Kidney epithelial cell (primary cell): ENCODE results near the gene CALM3. TPM values are rescaled to one million over a fixed set of nuclear protein-coding genes. Genes with fewer than 3 reads are reported as not detected.

Experiments used
- DNase-seq: peaks from one replicate; pipeline ENCODE4 v3.0.0-alpha.2; 2010; ENCODE audit warnings: low read depth
- H3K27me3 ChIP-seq: 2 replicates; pipeline ENCODE4 v1.6.0; 2011; ENCODE audit warnings: low read length; ENCODE audit not compliant: control insufficient read depth, insufficient read depth
- H3K36me3 ChIP-seq: 2 replicates; pipeline ENCODE4 v1.5.1; 2011; ENCODE audit warnings: low read length; ENCODE audit not compliant: control insufficient read depth, insufficient read depth
- H3K4me3 ChIP-seq: 2 replicates; pipeline ENCODE4 v1.5.1; 2011; ENCODE audit warnings: low read depth, mild to moderate bottlenecking, control low read depth, low read length
- total RNA-seq: library from RNA; depleted of rRNA; stranded (reverse); fragments of >200 nt; gene quantifications from 2 replicates; pipeline ENCODE4 v1.2.3, GENCODE V29; 2015
- TF ChIP-seq, protein P1 (sequence below): IDR thresholded peaks from 2 replicates; pipeline ENCODE4 v1.5.1; 2011; ENCODE audit warnings: mild to moderate bottlenecking, moderate library complexity, low read length, control low read depth, inconsistent platforms; ENCODE audit not compliant: insufficient read depth, poor library complexity, severe bottlenecking

Gene CALM3
- total RNA-seq, 1 donor from 2014 or later = 127 TPM

DNA sequence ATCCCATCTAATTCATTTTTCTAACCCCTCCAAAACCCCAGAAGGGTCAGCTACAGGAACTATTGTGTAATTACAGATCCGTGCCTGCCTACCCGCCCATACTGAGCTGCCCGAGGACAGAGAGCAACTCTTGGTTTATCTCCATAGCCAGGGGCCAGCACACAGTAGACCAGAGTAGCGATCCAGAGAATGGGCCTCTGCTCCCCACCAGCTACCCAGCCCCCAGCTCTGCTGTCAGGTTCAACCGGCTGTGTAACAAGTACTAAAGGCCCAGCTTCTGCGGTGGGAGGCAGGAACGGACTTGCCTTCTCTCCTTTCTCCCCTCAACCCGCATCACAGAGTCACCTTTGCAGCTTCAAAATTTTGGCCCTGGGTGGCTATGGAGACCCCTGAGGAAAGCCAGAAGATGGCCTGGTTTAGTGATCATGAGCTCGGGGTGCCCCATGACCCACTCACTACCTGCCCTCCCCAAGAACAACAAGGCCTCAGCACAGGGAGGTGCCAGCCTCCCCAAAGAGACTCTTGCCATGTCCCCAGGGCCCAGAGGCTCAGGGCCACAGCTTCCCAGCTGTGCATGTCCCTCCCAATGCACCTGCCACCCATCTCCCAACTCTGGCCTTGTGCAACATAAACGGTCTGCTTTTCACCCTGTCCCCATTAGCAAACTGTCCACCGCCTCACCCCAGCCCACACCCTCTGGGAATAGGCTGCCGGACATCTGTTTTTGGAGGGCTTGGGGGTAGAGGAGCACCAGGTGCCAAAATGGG is 5.7 kb downstream of the CALM3 start:
- Histone ChIP-seq H3K27me3 (no peaks in the 10 kb centered on the region), H3K36me3 (peaks cover 2% of the 10 kb centered on the region), H3K4me3 (no peak overlapping the region)
- no peak for DNase-seq
- TF ChIP-seq, protein P1, sequence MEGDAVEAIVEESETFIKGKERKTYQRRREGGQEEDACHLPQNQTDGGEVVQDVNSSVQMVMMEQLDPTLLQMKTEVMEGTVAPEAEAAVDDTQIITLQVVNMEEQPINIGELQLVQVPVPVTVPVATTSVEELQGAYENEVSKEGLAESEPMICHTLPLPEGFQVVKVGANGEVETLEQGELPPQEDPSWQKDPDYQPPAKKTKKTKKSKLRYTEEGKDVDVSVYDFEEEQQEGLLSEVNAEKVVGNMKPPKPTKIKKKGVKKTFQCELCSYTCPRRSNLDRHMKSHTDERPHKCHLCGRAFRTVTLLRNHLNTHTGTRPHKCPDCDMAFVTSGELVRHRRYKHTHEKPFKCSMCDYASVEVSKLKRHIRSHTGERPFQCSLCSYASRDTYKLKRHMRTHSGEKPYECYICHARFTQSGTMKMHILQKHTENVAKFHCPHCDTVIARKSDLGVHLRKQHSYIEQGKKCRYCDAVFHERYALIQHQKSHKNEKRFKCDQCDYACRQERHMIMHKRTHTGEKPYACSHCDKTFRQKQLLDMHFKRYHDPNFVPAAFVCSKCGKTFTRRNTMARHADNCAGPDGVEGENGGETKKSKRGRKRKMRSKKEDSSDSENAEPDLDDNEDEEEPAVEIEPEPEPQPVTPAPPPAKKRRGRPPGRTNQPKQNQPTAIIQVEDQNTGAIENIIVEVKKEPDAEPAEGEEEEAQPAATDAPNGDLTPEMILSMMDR = no peak

DNA sequence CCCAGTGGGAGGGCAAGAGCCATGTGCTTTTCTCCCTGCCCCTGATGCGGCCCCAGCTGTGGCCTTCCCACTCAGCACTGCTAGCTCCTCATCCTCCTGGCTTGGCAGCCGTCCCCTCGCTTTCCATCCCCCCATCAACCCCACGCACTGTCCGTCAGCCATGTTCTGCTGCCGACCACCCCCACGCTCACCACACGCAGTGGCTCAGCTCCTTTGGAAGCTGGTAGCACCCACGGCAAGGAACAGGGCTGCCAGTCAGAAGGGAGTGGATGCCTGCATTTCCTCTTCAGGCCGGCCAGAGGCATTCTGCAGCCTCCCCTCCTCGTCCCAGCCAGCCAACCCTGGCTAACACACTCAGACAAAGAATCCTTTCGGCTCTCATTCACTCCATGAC is 6.3 kb downstream of the CALM3 start:
- H3K36me3 ChIP-seq = peaks cover 2% of the 10 kb centered on the region
- TF ChIP-seq, protein P1 = no peak
- DNase-seq = no peak
- H3K4me3 ChIP-seq = no peak overlapping the region
- H3K27me3 ChIP-seq = no peaks in the 10 kb centered on the region

DNA sequence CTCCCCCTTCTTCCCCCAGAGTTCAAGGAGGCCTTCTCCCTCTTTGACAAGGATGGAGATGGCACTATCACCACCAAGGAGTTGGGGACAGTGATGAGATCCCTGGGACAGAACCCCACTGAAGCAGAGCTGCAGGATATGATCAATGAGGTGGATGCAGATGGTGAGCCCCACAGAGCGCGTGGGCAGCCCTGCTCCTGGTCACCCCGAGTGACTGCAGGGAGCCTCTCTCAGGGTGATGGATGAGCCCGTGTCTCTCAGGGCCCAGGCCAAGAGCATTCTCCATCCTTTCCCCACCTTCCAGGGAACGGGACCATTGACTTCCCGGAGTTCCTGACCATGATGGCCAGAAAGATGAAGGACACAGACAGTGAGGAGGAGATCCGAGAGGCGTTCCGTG is 7.0 kb downstream of the CALM3 start:
- TF ChIP-seq, protein P1 = no peak
- no peak for DNase-seq
- H3K27me3 ChIP-seq = no peaks in the 10 kb centered on the region
- peaks cover 2% of the 10 kb centered on the region for H3K36me3 ChIP-seq
- no peak overlapping the region for H3K4me3 ChIP-seq

DNA sequence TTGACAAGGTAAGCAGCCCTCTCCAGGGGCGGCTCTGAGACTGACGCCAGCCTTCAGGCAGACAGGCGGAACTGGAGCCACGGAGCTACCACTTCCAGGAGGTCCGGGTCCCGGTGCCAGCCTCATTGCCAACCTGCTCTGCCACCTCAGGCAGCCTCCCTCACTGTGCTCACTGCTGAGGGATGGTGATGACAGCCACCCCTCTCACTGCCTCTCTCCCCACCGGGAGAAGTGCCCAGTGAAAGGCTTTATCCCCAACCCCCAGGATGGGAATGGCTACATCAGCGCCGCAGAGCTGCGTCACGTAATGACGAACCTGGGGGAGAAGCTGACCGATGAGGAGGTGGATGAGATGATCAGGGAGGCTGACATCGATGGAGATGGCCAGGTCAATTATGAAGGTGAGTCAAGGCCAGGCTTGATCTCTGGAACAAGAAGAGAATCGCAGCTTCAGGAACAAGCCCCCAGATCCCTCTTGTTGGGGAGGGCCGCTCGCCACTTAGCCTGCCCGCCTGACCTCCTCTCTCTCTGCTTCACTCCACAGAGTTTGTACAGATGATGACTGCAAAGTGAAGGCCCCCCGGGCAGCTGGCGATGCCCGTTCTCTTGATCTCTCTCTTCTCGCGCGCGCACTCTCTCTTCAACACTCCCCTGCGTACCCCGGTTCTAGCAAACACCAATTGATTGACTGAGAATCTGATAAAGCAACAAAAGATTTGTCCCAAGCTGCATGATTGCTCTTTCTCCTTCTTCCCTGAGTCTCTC is 7.6 kb downstream of the CALM3 start:
- peaks cover 2% of the 10 kb centered on the region for H3K36me3 ChIP-seq
- TF ChIP-seq, protein P1 = no peak
- no peaks in the 10 kb centered on the region for H3K27me3 ChIP-seq
- no peak overlapping the region for H3K4me3 ChIP-seq
- DNase-seq = no peak

DNA sequence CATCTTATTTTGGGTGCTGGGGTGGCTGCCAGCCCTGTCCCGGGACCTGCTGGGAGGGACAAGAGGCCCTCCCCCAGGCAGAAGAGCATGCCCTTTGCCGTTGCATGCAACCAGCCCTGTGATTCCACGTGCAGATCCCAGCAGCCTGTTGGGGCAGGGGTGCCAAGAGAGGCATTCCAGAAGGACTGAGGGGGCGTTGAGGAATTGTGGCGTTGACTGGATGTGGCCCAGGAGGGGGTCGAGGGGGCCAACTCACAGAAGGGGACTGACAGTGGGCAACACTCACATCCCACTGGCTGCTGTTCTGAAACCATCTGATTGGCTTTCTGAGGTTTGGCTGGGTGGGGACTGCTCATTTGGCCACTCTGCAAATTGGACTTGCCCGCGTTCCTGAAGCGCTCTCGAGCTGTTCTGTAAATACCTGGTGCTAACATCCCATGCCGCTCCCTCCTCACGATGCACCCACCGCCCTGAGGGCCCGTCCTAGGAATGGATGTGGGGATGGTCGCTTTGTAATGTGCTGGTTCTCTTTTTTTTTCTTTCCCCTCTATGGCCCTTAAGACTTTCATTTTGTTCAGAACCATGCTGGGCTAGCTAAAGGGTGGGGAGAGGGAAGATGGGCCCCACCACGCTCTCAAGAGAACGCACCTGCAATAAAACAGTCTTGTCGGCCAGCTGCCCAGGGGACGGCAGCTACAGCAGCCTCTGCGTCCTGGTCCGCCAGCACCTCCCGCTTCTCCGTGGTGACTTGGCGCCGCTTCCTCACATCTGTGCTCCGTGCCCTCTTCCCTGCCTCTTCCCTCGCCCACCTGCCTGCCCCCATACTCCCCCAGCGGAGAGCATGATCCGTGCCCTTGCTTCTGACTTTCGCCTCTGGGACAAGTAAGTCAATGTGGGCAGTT is 8.6 kb downstream of the CALM3 start:
- peaks cover 2% of the 10 kb centered on the region for H3K36me3 ChIP-seq
- no peak overlapping the region for H3K4me3 ChIP-seq
- DNase-seq = no peak

More for the DNA sequence above, 8.6 kb downstream of the CALM3 start:
- H3K27me3 ChIP-seq = no peaks in the 10 kb centered on the region
- TF ChIP-seq, protein P1 = no peak
